ENCODE data around the gene CXCL14.

- TF ChIP-seq ZBTB44 (CRISPR knock-in tag; IDR thresholded peaks at IDR 0.05): no peak
- TF ChIP-seq SOX6 (IDR thresholded peaks at IDR 0.05): no peak
- TF ChIP-seq SOX6 (CRISPR knock-in tag; IDR thresholded peaks at IDR 0.05): no peak
- no peak for TF ChIP-seq HNRNPUL1 (IDR thresholded peaks at IDR 0.05; ENCODE audit: low read depth, low read length)
- no peak for TF ChIP-seq KAT8 (CRISPR knock-in tag; IDR thresholded peaks at IDR 0.05)
- no peak for TF ChIP-seq MXI1 (IDR thresholded peaks at IDR 0.05; ENCODE audit: borderline replicate concordance, low read depth, low read length)
- TF ChIP-seq ZNF264 (CRISPR knock-in tag; IDR thresholded peaks at IDR 0.05): no peak
- TF ChIP-seq ZIK1 (CRISPR knock-in tag; IDR thresholded peaks at IDR 0.05; ENCODE audit: borderline replicate concordance, low read depth): no peak
- TF ChIP-seq TAF1 (CRISPR knock-in tag; IDR thresholded peaks at IDR 0.05): no peak
These were observed 12.5 kb upstream of the CXCL14 start for GRCh38 chr5:135591277-135591676.

Measured in HepG2 (cell line).